D721Med (cell line): Measurements from ENCODE around the gene UBE2QL1.

Experiments
- DNase-seq: peaks from one replicate; pipeline ENCODE4 v3.0.0; 2011; ENCODE audit warnings: low spot score; ENCODE audit not compliant: insufficient read length
- FAIRE-seq: peaks from 2 replicates; lab custom pipeline; 2011; peaks lifted over from hg19 to GRCh38; lab: Jason Lieb, UNC
- TF ChIP-seq, protein P1 (sequence below): IDR thresholded peaks from 2 replicates; pipeline ENCODE4 v1.5.1; 2012; ENCODE audit warnings: mild to moderate bottlenecking, control low read depth; ENCODE audit not compliant: insufficient read depth; ENCODE audit errors: missing control alignments

The UBE2QL1 gene

DNA sequence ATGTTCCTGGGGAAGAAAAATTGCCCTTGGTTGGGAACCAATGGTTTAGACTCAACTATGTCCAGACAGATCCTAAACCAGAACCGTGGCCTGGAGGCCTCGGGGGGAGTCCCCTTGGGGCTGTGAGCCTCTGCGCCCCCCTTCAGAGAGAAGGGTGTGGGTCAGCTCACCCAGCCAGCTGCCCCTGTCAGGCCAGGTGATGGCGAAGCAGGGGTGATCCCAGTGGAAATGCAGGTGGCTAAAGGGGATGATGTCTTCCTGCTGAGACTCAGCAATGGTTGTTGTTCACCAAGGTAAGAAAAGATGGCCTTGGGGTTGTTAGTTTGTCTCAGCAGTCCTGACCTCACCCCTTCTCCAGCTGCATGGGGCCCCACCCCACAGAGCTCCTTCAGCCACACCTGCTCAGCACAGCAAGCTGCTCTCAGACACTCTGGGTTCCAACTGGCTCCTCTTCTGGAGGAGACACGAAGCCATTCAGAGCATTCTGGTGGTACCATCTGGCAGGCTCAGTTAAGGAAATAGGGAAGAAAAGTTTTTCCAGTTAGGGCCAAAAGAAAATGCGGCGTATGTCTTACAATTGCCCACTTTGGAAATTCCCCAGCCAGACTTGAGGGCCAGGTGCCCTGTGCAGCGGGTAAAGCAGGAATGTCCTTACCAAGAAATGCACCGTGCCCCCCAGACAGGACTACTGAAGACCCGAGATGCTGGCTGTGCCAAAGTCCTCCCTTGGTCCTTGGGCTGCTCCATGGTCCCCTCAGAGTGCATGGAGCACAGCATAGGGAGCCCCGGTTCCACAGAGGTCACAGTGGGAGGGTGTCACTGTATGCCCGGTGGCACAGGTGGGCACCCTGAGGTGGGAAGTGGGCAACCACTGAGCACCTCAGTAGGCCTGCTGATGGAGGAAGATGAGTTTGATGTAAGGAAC lies 94.0 kb downstream of the UBE2QL1 start:
- DNase-seq, result no peak
- no peak for FAIRE-seq
- TF ChIP-seq, protein P1, sequence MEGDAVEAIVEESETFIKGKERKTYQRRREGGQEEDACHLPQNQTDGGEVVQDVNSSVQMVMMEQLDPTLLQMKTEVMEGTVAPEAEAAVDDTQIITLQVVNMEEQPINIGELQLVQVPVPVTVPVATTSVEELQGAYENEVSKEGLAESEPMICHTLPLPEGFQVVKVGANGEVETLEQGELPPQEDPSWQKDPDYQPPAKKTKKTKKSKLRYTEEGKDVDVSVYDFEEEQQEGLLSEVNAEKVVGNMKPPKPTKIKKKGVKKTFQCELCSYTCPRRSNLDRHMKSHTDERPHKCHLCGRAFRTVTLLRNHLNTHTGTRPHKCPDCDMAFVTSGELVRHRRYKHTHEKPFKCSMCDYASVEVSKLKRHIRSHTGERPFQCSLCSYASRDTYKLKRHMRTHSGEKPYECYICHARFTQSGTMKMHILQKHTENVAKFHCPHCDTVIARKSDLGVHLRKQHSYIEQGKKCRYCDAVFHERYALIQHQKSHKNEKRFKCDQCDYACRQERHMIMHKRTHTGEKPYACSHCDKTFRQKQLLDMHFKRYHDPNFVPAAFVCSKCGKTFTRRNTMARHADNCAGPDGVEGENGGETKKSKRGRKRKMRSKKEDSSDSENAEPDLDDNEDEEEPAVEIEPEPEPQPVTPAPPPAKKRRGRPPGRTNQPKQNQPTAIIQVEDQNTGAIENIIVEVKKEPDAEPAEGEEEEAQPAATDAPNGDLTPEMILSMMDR, result no peak

DNA sequence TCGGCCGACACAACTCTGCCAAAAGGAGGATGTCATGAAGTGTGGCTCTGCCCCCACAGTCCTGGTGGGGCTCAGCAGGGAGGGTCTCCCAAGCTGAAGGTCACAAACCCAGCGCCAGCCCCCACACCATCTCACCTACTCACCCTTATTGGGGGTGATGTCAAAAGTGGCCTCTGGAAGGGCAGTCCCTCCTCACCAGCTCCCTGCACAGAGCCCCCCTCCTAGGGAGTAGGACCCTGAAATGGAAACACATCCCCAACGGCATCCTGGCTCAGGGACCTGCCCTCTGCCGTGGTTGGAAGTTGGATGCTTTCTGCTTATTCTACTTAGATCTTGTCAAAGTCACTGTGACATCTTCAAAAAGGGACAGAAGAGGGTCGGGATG lies 94.7 kb downstream of the UBE2QL1 start:
- no peak for DNase-seq
- TF ChIP-seq, protein P1, result no peak
- no peak for FAIRE-seq

DNA sequence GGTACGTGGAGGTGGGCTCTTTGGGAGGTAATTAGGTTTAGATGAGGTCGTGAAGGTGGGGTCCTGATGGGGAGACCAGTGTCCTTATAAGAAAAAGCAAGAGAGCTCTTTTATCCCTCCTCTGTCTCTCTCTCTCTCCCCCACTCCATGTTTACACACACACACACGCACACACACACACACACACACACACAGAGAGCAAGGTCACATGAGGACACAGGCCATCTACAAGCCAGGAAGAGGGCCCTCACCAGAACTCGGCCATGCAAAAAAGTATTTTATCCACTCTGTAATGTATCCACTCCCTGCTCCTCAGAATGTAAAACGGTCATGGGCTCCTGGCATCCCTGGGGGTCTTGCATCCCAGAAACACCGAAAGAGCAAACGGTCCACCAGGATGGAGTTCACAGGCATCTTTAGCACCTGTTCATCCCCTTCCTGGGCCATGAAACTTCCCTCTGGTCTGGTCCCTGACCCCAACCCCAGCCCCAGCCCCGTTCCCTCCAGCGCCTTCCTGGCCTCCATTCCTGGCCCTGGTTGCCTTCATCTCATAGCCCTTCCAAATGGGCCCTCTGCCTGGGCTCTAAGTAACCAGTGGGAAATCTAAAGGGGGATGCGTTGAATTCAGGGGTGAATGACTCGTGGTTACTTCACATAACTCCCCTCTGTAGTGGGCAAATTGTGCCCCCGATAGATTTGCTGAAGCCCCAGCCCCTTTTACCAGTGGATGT lies 95.3 kb downstream of the UBE2QL1 start:
- DNase-seq (no peak), FAIRE-seq (no peak)
- TF ChIP-seq, protein P1, result no peak
